ENCODE results near the gene EGFL8.

DNA sequence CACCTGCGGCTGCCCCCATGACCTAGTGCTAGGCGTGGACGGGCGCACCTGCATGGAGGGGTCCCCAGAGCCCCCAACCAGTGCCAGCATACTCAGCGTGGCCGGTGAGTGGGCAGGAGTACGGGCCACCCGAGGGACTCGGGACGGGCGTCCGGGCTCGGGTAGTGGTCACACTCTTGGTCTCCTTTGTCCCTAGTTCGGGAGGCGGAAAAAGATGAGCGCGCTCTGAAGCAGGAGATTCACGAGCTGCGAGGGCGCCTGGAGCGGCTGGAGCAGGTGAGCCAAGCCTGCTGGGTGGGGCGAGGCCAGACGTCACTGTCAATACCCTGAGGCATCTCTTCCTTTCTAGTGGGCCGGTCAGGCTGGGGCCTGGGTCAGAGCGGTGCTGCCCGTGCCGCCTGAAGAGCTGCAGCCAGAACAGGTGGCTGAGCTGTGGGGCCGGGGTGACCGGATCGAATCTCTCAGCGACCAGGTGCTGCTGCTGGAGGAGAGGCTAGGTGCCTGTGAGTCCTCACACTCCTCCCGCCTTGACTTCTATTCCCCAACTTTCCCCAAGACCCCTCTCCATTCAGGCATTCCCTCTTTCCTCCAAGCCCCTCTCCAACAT is 2.9 kb downstream of the EGFL8 start:
- no peak for TF ChIP-seq CTCF (IDR thresholded peaks at IDR 0.05; ENCODE audit: low read depth, low read length, missing input control)
- TF ChIP-seq YY1 (IDR thresholded peaks at IDR 0.05) = no peak
- TF ChIP-seq MAX (IDR thresholded peaks at IDR 0.05) = no peak
- TF ChIP-seq JUND (IDR thresholded peaks at IDR 0.05) = no peak
- TF ChIP-seq RXRA (IDR thresholded peaks at IDR 0.05) = no peak
- TF ChIP-seq, protein P1, sequence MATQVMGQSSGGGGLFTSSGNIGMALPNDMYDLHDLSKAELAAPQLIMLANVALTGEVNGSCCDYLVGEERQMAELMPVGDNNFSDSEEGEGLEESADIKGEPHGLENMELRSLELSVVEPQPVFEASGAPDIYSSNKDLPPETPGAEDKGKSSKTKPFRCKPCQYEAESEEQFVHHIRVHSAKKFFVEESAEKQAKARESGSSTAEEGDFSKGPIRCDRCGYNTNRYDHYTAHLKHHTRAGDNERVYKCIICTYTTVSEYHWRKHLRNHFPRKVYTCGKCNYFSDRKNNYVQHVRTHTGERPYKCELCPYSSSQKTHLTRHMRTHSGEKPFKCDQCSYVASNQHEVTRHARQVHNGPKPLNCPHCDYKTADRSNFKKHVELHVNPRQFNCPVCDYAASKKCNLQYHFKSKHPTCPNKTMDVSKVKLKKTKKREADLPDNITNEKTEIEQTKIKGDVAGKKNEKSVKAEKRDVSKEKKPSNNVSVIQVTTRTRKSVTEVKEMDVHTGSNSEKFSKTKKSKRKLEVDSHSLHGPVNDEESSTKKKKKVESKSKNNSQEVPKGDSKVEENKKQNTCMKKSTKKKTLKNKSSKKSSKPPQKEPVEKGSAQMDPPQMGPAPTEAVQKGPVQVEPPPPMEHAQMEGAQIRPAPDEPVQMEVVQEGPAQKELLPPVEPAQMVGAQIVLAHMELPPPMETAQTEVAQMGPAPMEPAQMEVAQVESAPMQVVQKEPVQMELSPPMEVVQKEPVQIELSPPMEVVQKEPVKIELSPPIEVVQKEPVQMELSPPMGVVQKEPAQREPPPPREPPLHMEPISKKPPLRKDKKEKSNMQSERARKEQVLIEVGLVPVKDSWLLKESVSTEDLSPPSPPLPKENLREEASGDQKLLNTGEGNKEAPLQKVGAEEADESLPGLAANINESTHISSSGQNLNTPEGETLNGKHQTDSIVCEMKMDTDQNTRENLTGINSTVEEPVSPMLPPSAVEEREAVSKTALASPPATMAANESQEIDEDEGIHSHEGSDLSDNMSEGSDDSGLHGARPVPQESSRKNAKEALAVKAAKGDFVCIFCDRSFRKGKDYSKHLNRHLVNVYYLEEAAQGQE (IDR thresholded peaks at IDR 0.05) = no peak
- no peak for TF ChIP-seq HNF4G (IDR thresholded peaks at IDR 0.05)
- TF ChIP-seq FOXA1 (IDR thresholded peaks at IDR 0.05) = no peak
- no peak for TF ChIP-seq SP1 (IDR thresholded peaks at IDR 0.05)
- no peak for TF ChIP-seq RAD21 (IDR thresholded peaks at IDR 0.05)
- no peak for TF ChIP-seq ATF3 (IDR thresholded peaks at IDR 0.05)
